Ishikawa (cell line): ENCODE results near the gene MLYCD.

ENCODE experiments used
- CEBPB ChIP-seq: IDR thresholded peaks from 2 replicates; pipeline ENCODE4 v1.6.1; 2012
- CREB1 ChIP-seq: IDR thresholded peaks from 2 replicates; pipeline ENCODE4 v1.6.1; 2012; ENCODE audit warnings: low read depth
- EGR1 ChIP-seq: IDR thresholded peaks from 2 replicates; pipeline ENCODE4 v1.6.1; 2012
- EP300 ChIP-seq: IDR thresholded peaks from 2 replicates; pipeline ENCODE4 v1.6.1; 2012; ENCODE audit warnings: borderline replicate concordance
- FOXM1 ChIP-seq: IDR thresholded peaks from 2 replicates; pipeline ENCODE4 v1.6.1; 2012; ENCODE audit warnings: low read depth, borderline replicate concordance
- MAX ChIP-seq: IDR thresholded peaks from 2 replicates; pipeline ENCODE4 v1.6.1; 2012
- NFIC ChIP-seq: IDR thresholded peaks from 2 replicates; pipeline ENCODE4 v1.6.1; 2012
- RAD21 ChIP-seq: IDR thresholded peaks from 2 replicates; pipeline ENCODE4 v1.6.1; 2012; ENCODE audit warnings: low read depth
- REST ChIP-seq: IDR thresholded peaks from 2 replicates; pipeline ENCODE4 v1.6.1; 2012; ENCODE audit warnings: low read depth, mild to moderate bottlenecking
- TAF1 ChIP-seq: IDR thresholded peaks from 2 replicates; pipeline ENCODE4 v1.6.1; 2012; ENCODE audit warnings: low read depth, mild to moderate bottlenecking
- TCF12 ChIP-seq: IDR thresholded peaks from 2 replicates; pipeline ENCODE4 v1.6.1; 2012; ENCODE audit warnings: low read depth
- TEAD4 ChIP-seq: IDR thresholded peaks from 2 replicates; pipeline ENCODE4 v1.6.1; 2012
- YY1 ChIP-seq: IDR thresholded peaks from 2 replicates; pipeline ENCODE4 v1.6.1; 2012; ENCODE audit warnings: low read depth
- ZBTB7A ChIP-seq: IDR thresholded peaks from 2 replicates; pipeline ENCODE4 v1.6.1; 2012; ENCODE audit warnings: low read depth
- TF ChIP-seq, protein P1 (sequence below): IDR thresholded peaks from 2 replicates; pipeline ENCODE4 v1.6.1; 2012

The MLYCD gene

GRCh38 chr16:83963277-83964119, 64.6 kb downstream of the MLYCD start:
- TF ChIP-seq TEAD4 (no peak), MAX (no peak), EGR1 (no peak), FOXM1 (no peak), CEBPB (no peak), CREB1 (no peak), RAD21 (no peak), NFIC (no peak), YY1 (no peak), TCF12 (no peak), REST (no peak), EP300 (no peak), ZBTB7A (no peak)
- TF ChIP-seq, protein P1, sequence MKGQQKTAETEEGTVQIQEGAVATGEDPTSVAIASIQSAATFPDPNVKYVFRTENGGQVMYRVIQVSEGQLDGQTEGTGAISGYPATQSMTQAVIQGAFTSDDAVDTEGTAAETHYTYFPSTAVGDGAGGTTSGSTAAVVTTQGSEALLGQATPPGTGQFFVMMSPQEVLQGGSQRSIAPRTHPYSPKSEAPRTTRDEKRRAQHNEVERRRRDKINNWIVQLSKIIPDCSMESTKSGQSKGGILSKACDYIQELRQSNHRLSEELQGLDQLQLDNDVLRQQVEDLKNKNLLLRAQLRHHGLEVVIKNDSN = no peak

DNA sequence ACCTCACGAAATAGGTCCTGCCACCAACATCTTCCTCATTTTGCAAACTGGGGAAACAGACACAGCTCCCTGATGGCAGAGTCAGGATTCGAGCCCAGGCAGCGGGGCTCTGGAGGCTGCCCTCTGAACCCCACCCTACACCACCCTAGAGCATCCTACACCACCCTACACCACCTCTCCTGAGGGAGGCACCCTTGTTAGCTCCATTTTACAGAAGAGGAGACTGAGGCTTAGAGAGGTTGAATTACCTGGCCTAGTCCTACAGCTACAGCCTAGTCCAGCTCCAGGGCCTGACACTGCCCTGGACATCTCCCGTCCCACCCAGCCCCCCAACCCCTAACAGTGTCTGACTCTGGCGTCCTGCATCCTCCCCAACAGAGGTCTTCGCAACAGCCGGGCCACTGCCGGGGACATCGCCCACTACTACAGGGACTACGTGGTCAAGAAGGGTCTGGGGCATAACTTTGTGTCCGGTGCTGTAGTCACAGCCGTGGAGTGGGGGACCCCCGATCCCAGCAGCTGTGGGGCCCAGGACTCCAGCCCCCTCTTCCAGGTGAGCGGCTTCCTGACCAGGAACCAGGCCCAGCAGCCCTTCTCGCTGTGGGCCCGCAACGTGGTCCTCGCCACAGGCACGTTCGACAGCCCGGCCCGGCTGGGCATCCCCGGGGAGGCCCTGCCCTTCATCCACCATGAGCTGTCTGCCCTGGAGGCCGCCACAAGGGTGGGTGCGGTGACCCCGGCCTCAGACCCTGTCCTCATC, 65.9 kb downstream of the MLYCD start:
- TF ChIP-seq REST (no peak), CEBPB (no peak), FOXM1 (no peak), NFIC (no peak), ZBTB7A (no peak), EGR1 (no peak), CREB1 (no peak), EP300 (no peak), TEAD4 (no peak), YY1 (no peak), TAF1 (no peak), MAX (no peak), RAD21 (no peak), TCF12 (no peak)
- TF ChIP-seq, protein P1 = no peak

GRCh38 chr16:83965444-83966152, 66.7 kb downstream of the MLYCD start:
- no peak for TF ChIP-seq RAD21

DNA sequence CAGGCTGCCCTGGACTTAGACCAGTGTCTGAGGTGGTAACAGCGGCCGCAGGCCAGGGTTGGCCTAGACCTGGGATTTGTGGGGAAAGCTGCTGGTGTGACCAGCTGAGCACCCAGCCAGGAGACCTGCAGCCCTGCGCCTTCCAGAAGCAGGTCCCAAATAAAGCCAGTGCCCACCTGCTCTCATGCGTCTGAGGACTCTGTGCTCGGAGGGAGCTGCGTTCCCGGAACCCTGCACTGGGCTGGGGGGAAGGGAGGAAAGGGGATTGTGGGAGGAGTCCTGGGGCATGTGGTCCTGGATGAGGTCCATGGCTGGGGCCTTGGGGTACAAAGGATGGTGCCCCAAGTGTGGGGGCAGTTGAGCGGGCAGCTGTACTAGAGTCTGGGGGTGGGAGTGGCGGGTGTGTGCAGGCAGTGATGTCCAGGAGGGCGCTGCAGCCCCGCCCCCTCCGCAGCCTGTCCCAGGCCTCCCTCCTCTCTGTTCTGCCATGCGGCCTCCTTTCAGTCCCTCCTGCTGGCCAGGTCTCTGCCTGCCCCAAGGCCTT, 67.3 kb downstream of the MLYCD start:
- no peak for TF ChIP-seq CREB1
- no peak for TF ChIP-seq TCF12
- TF ChIP-seq RAD21 = no peak
- TF ChIP-seq EP300 = no peak
- TF ChIP-seq YY1 = no peak
- no peak for TF ChIP-seq FOXM1
- TF ChIP-seq NFIC = no peak
- TF ChIP-seq EGR1 = no peak
- no peak for TF ChIP-seq TEAD4
- TF ChIP-seq, protein P1 = no peak
- TF ChIP-seq TAF1 = no peak
